WTC11 (cell line): Measurements from ENCODE around the gene SAYSD1.

Experiments
- ATF2 ChIP-seq: sonication (generic); formaldehyde crosslinking; IDR thresholded peaks from 2 replicates; pipeline ENCODE4 v1.8.1; 2022; ENCODE audit warnings: low read depth, missing genetic modification reagents, borderline replicate concordance
- CREM ChIP-seq: sonication (generic); formaldehyde crosslinking; IDR thresholded peaks from 2 replicates; pipeline ENCODE4 v1.8.1; 2022; ENCODE audit warnings: mild to moderate bottlenecking, missing genetic modification reagents, moderate library complexity
- CTCF ChIP-seq: fragments of 200-600 bp; IDR thresholded peaks from 2 replicates; pipeline ENCODE4 v1.8.0; 2022; ENCODE audit warnings: antibody characterized with exemption
- E2F1 ChIP-seq: sonication (generic); formaldehyde crosslinking; IDR thresholded peaks from 2 replicates; pipeline ENCODE4 v1.8.0; 2022; ENCODE audit warnings: mild to moderate bottlenecking, missing genetic modification reagents
- ELF4 ChIP-seq: sonication (generic); formaldehyde crosslinking; IDR thresholded peaks from 2 replicates; pipeline ENCODE4 v1.8.1; 2022; ENCODE audit warnings: low read depth, mild to moderate bottlenecking, moderate library complexity, missing genetic modification reagents
- ESRRA ChIP-seq: sonication (generic); formaldehyde crosslinking; IDR thresholded peaks from 2 replicates; pipeline ENCODE4 v1.8.1; 2022; ENCODE audit warnings: mild to moderate bottlenecking, missing genetic modification reagents, borderline replicate concordance
- FOXJ3 ChIP-seq: sonication (generic); formaldehyde crosslinking; IDR thresholded peaks from 2 replicates; pipeline ENCODE4 v1.9.0; 2021; ENCODE audit warnings: missing genetic modification reagents, mild to moderate bottlenecking, borderline replicate concordance
- FOXP4 ChIP-seq: sonication (generic); formaldehyde crosslinking; IDR thresholded peaks from 2 replicates; pipeline ENCODE4 v1.8.0; 2022; ENCODE audit warnings: mild to moderate bottlenecking, missing genetic modification reagents
- JUN ChIP-seq: sonication (generic); formaldehyde crosslinking; IDR thresholded peaks from 2 replicates; pipeline ENCODE4 v1.8.0; 2023; ENCODE audit warnings: mild to moderate bottlenecking, missing genetic modification reagents
- NFE2L1 ChIP-seq: sonication (generic); formaldehyde crosslinking; IDR thresholded peaks from 2 replicates; pipeline ENCODE4 v1.8.1; 2023; ENCODE audit warnings: missing genetic modification reagents
- PRDM15 ChIP-seq: sonication (generic); formaldehyde crosslinking; IDR thresholded peaks from 2 replicates; pipeline ENCODE4 v1.8.0; 2022; ENCODE audit warnings: missing genetic modification reagents
- SP1 ChIP-seq: sonication (generic); formaldehyde crosslinking; conservative IDR thresholded peaks from 2 replicates; pipeline ENCODE4 v1.8.1; 2022; ENCODE audit warnings: missing genetic modification reagents
- ZNF138 ChIP-seq: sonication (generic); formaldehyde crosslinking; conservative IDR thresholded peaks from 2 replicates; pipeline ENCODE4 v1.8.1; 2022; ENCODE audit warnings: mild to moderate bottlenecking, moderate library complexity, missing genetic modification reagents
- ZNF425 ChIP-seq: fragments of 250-450 bp; sonication (Bioruptor Pico); conservative IDR thresholded peaks from 2 replicates; pipeline ENCODE4 v1.9.0; 2021; ENCODE audit warnings: mild to moderate bottlenecking

- TF ChIP-seq CREM (CRISPR knock-in tag) (no peak), JUN (CRISPR knock-in tag) (no peak), CTCF (no peak), ZNF138 (CRISPR knock-in tag) (no peak), ELF4 (CRISPR knock-in tag) (no peak), ZNF425 (CRISPR knock-in tag) (no peak), NFE2L1 (CRISPR knock-in tag) (no peak), ESRRA (CRISPR knock-in tag) (no peak), ATF2 (CRISPR knock-in tag) (no peak), E2F1 (no peak), FOXP4 (CRISPR knock-in tag) (no peak), PRDM15 (CRISPR knock-in tag) (no peak), FOXJ3 (CRISPR knock-in tag) (no peak), SP1 (CRISPR knock-in tag) (no peak)
These were observed 28.7 kb downstream of the SAYSD1 start for GRCh38 chr6:39086294-39086693.
